Stimulated activated naive CD8-positive, alpha-beta T cell treated with anti-CD3 and anti-CD28 coated beads, Interleukin-15, Interleukin-2, amounts not matched to agents 100 ng/mL and 50 ng/mL, for 24 hours (primary cell): ENCODE data around the gene TPP1.

Experiments used
- H3K27ac Mint-ChIP-seq: one replicate; pipeline ENCODE4 v1.8.0; 2021; ENCODE audit warnings: mild to moderate bottlenecking, mixed read lengths
- H3K27me3 Mint-ChIP-seq: one replicate; pipeline ENCODE4 v1.8.0; 2021; ENCODE audit warnings: mixed read lengths
- H3K36me3 Mint-ChIP-seq: one replicate; pipeline ENCODE4 v1.8.0; 2021; ENCODE audit warnings: low read depth, mixed read lengths
- H3K4me1 Mint-ChIP-seq: one replicate; pipeline ENCODE4 v1.8.0; 2021; ENCODE audit warnings: low read depth, mixed read lengths
- H3K4me3 Mint-ChIP-seq: one replicate; pipeline ENCODE4 v1.8.0; 2021; ENCODE audit warnings: mild to moderate bottlenecking, mixed read lengths
- H3K9me3 Mint-ChIP-seq: one replicate; pipeline ENCODE4 v1.8.0; 2021; ENCODE audit warnings: mixed read lengths

Gene TPP1

GRCh38 chr11:6613496-6613895 lies 5.7 kb downstream of the TPP1 start:
- Mint-ChIP-seq H3K4me3 (no peak overlapping the region), H3K36me3 (peaks cover 38% of the 10 kb centered on the region), H3K27me3 (no peaks in the 10 kb centered on the region), H3K4me1 (peaks cover 42% of the 10 kb centered on the region), H3K27ac (no peak overlapping the region), H3K9me3 (no peaks in the 10 kb centered on the region)

DNA sequence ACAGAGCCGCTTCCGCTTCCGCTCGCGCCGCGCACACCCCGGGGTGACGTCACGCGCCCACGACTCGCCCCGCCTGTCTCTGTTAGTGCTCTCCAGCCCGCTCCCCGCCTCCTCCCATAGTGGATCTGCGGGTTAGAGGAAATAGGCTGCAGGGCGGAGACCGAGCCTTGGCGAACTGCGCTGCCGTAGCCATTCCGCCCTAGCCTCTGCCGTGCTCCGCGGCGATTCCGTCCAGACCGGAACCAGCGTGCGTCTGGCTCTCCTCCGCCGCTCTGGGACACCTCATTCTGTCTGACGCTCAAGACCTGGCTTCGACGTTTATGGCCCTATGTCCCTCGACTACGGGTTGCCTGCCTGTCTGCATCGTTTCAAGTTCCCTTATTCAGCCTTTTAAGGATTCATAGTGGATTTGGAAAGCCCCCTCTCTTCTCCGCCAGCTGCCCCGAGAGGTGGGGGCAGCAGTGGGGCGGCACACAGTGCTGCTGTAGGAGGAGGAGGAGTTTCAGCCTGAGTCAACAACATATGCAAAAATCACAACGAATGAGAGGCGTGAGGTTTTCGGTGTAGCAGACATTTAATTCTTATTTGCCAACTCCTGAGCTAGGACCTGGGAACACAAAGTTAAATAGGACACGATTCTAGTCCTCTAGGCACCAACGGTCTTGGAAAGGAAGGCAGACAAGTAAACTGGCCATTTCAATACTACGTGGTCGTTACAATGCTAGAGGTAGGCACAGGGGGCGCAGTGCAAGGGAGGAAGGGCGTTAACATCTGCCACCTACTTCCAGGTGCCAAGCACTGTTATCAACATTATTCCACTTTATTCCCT lies 6.8 kb downstream of the TPP1 start, which contains the start of gene TAF10:
Gene TAF10 (minus strand): TSS at position 4 of the 829 bp plus-strand sequence. CDS start 27 bp downstream, outside the sequence.
- Mint-ChIP-seq H3K4me3 (peak within 1 kb of the TSS; percentile 92), H3K9me3 (no peaks in the 10 kb centered on the region), H3K27ac (peak within 1 kb of the TSS; percentile 91), H3K4me1 (peaks cover 52% of the 10 kb centered on the region), H3K27me3 (no peaks in the 10 kb centered on the region), H3K36me3 (peaks cover 43% of the 10 kb centered on the region)

DNA sequence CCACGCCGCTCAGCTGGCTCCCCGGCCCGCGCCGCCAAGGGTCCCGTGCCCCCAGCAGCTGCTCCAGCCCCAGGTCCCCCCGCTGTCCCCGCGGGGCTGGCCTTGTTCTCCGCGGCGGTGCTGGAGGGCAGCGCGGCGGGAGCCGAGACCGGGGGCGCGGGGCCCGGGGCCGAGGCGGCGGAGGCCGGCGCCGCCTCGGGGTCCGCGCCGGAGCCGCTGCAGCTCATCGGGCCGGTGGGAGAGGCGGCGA lies 7.3 kb downstream of the TPP1 start:
- Mint-ChIP-seq H3K36me3 (peaks cover 45% of the 10 kb centered on the region), H3K9me3 (no peaks in the 10 kb centered on the region), H3K27ac (peak overlapping the region; percentile 91), H3K4me3 (peak overlapping the region; percentile 92), H3K27me3 (no peaks in the 10 kb centered on the region), H3K4me1 (peaks cover 56% of the 10 kb centered on the region)

DNA sequence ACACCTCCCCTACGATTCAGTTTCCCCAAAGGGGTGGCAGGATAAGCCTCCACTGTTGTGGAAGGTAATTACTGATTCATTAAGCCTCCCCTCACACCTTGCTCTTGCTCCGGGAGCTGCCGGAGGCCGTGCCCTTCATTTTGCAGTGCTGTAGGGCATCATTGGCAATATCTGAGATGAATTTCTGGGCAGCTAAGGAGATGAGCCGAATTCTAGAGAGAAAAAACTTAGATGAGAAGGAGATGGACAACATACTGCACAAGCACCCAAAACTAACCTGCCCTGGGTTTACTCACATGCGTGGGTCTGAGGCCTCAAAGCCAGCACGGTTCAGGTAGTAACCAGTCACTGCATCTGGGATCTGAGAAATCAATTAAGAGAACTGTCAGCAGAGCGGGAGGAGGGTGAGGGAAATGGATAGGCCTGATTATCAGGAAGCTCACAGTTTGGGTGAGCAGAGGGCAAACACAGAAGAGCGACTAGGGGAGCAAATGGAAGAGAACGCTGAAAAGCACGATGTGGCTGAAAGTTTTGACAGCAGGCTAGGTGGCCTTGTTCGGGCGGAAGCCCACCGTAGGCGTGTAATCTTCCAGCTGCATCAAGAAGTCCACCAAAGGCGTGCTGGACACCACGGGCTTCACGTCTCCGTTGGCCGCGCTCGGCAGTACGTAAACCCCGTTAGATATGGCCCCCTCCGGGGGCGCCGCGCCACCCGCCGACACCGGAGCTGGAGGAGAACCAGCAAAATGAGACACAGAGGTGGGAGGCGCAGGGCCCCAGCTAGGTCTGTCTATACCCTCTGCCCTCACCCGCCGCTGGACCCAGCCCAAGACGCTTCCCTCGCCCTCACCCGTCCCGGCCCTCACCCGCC lies 7.9 kb downstream of the TPP1 start:
- Mint-ChIP-seq H3K27me3 (no peaks in the 10 kb centered on the region), H3K4me3 (peak overlapping the region; percentile 92), H3K4me1 (peaks cover 53% of the 10 kb centered on the region), H3K27ac (peak overlapping the region; percentile 91), H3K36me3 (peaks cover 45% of the 10 kb centered on the region), H3K9me3 (no peaks in the 10 kb centered on the region)

- H3K27ac Mint-ChIP-seq = peak overlapping the region; percentile 91
- H3K9me3 Mint-ChIP-seq = no peaks in the 10 kb centered on the region
These were observed 8.6 kb downstream of the TPP1 start for GRCh38 chr11:6610591-6610990.

DNA sequence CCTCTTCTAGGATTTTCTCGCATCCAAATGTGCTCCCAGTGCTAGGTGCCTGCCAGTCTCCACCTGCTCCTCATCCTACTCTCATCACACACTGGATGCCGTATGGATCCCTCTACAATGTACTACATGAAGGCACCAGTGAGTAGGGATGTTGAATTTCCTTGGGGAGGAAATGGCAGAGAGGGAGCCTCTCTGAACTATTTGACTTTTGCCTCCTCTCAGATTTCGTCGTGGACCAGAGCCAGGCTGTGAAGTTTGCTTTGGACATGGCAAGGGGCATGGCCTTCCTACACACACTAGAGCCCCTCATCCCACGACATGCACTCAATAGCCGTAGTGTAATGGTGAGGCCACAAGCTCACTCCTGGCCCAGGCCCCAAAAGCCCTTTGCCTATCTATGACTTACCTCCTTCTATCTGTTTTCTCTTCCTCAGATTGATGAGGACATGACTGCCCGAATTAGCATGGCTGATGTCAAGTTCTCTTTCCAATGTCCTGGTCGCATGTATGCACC lies 9.7 kb downstream of the TPP1 start:
- no peaks in the 10 kb centered on the region for H3K27me3 Mint-ChIP-seq
- H3K4me1 Mint-ChIP-seq = peaks cover 45% of the 10 kb centered on the region
- no peak overlapping the region for H3K4me3 Mint-ChIP-seq
- H3K9me3 Mint-ChIP-seq = no peaks in the 10 kb centered on the region
- peaks cover 34% of the 10 kb centered on the region for H3K36me3 Mint-ChIP-seq
- H3K27ac Mint-ChIP-seq = peak overlapping the region; percentile 14

More at GRCh38 chr11:6610591-6610990, 8.6 kb downstream of the TPP1 start:
- Mint-ChIP-seq H3K4me1 (peaks cover 45% of the 10 kb centered on the region), H3K4me3 (peak overlapping the region; percentile 92), H3K27me3 (no peaks in the 10 kb centered on the region), H3K36me3 (peaks cover 39% of the 10 kb centered on the region)

- peaks cover 45% of the 10 kb centered on the region for H3K4me1 Mint-ChIP-seq
- no peak overlapping the region for H3K4me3 Mint-ChIP-seq
- H3K27me3 Mint-ChIP-seq = no peaks in the 10 kb centered on the region
- H3K27ac Mint-ChIP-seq = no peak overlapping the region
- peaks cover 34% of the 10 kb centered on the region for H3K36me3 Mint-ChIP-seq
- H3K9me3 Mint-ChIP-seq = no peaks in the 10 kb centered on the region
These were observed 10.3 kb downstream of the TPP1 start for GRCh38 chr11:6608726-6609501.

- Mint-ChIP-seq H3K36me3 (peaks cover 34% of the 10 kb centered on the region), H3K9me3 (no peaks in the 10 kb centered on the region), H3K4me1 (peaks cover 45% of the 10 kb centered on the region), H3K4me3 (no peak overlapping the region), H3K27ac (peak overlapping the region; percentile 13), H3K27me3 (no peaks in the 10 kb centered on the region)
These were observed 11.2 kb downstream of the TPP1 start for GRCh38 chr11:6608011-6608410.

DNA sequence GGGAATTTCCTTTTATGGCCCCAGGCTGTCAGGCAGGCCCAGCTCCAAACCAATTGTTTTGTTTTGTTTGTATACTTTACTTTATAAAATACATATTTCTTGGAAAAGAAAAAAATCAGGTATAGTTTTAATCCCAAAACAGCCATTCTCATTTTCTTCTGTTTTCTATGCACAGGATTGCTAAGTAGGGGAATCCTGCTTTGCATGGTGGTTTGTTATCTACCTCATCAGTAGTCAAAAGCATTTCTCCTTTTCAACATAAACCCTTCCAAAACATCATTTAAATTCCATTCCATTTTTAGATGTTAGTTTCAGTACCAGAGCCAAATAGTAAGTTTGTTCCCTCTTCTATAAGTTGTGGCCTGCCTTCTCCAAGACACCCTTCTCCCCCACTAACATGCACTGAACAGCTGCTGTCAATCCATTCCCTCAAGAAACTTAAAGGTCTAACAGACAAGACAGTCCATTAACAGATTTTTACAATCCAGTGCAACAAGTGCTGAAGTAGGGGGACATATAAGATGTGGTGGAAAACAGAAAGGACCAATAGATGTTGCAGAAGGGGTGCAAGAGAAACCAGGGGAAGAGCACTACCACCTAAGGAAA lies 11.9 kb downstream of the TPP1 start:
- H3K9me3 Mint-ChIP-seq = no peaks in the 10 kb centered on the region
- H3K27me3 Mint-ChIP-seq = no peaks in the 10 kb centered on the region
- peak overlapping the region; percentile 84 for H3K27ac Mint-ChIP-seq
- H3K36me3 Mint-ChIP-seq = peaks cover 34% of the 10 kb centered on the region
- peak overlapping the region; percentile 35 for H3K4me3 Mint-ChIP-seq
- peaks cover 45% of the 10 kb centered on the region for H3K4me1 Mint-ChIP-seq

DNA sequence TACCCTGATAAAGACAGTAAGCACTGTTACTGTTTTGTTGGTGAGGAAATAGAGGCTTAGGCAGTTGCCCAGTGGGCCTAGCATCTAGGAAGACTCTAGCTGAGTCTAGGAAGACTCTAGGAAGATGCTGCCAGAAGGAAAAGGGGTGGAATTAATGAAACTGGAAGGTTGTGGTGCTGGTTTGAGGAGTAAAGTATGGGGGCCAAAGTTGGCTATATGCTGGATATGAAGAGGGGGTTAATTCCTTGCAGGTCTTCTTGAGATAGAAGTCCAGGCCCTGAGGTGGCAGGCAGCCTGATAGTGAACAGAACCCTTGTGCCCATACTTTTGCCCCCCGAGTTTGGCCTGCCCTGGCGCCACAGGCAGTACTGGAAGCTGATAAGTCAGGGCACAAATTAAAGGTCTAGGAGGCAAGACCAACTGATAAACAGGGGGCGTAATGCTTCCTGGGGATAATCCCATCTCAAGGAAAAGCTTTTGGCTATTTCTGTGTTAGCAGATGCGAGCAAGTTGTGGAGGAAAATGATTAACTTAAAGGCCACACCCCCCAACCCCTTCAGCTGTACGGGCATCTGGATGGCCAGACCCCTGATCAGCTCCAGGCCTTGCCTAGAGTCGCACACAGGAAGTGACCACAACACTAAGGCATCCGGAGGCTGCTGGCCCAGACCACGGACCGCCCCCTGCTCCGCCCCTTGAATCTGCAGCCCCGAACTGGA lies 12.6 kb downstream of the TPP1 start:
- Mint-ChIP-seq H3K27ac (no peak overlapping the region), H3K4me1 (peaks cover 50% of the 10 kb centered on the region), H3K4me3 (peak overlapping the region; percentile 35), H3K27me3 (no peaks in the 10 kb centered on the region), H3K36me3 (peaks cover 38% of the 10 kb centered on the region), H3K9me3 (no peaks in the 10 kb centered on the region)

- no peaks in the 10 kb centered on the region for H3K9me3 Mint-ChIP-seq
- no peak overlapping the region for H3K27ac Mint-ChIP-seq
- H3K4me1 Mint-ChIP-seq = peaks cover 37% of the 10 kb centered on the region
- no peak overlapping the region for H3K4me3 Mint-ChIP-seq
- no peaks in the 10 kb centered on the region for H3K27me3 Mint-ChIP-seq
- peaks cover 29% of the 10 kb centered on the region for H3K36me3 Mint-ChIP-seq
These were observed 14.4 kb downstream of the TPP1 start for GRCh38 chr11:6604790-6605189.

- Mint-ChIP-seq H3K27ac (no peak overlapping the region), H3K9me3 (no peaks in the 10 kb centered on the region), H3K36me3 (peaks cover 29% of the 10 kb centered on the region), H3K4me1 (peaks cover 34% of the 10 kb centered on the region), H3K27me3 (no peaks in the 10 kb centered on the region), H3K4me3 (no peak overlapping the region)
These were observed 15.1 kb downstream of the TPP1 start for GRCh38 chr11:6604081-6604626.

- H3K27me3 Mint-ChIP-seq = no peaks in the 10 kb centered on the region
- H3K27ac Mint-ChIP-seq = no peak within 1 kb of the TSS
- H3K36me3 Mint-ChIP-seq = peaks cover 29% of the 10 kb centered on the region
- no peaks in the 10 kb centered on the region for H3K9me3 Mint-ChIP-seq
- peaks cover 27% of the 10 kb centered on the region for H3K4me1 Mint-ChIP-seq
- no peak within 1 kb of the TSS for H3K4me3 Mint-ChIP-seq
These were observed 15.7 kb downstream of the TPP1 start, which contains the start of the genes ILK and RRP8 for GRCh38 chr11:6603287-6604080. ILK (plus strand) TSS chr11:6603774; CDS start chr11:6604272, 498 bp downstream. RRP8 (minus strand) TSS chr11:6603616; CDS start chr11:6603502, 114 bp downstream.
